Measurements from ENCODE around the gene RAB5A. TPM values are rescaled to one million over a fixed set of nuclear protein-coding genes. Genes with fewer than 3 reads are reported as not detected.

The RAB5A gene
- total and polyA plus RNA-seq, 2 experiments from 2014 or later: 110 to 128 TPM

DNA sequence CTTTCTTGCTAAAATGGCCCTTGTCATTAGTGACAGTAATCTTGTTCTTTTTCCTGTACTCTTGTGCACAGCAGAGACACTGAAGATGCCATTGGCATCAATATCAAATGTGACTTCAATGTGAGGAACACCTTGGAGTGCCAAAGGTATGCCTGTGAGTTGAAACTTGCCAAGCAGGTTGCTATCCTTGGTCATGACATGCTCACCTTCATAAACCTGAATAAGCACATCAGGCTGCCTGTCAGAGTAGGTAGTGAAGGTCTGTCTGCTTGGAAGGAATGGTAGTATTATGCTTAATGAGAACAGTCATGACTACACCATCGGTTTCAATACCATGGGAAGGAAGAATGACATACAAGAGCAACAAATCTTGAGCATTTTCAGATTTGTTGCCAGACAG, 6.3 kb upstream of the RAB5A start (continued):
- TF ChIP-seq, protein P1, sequence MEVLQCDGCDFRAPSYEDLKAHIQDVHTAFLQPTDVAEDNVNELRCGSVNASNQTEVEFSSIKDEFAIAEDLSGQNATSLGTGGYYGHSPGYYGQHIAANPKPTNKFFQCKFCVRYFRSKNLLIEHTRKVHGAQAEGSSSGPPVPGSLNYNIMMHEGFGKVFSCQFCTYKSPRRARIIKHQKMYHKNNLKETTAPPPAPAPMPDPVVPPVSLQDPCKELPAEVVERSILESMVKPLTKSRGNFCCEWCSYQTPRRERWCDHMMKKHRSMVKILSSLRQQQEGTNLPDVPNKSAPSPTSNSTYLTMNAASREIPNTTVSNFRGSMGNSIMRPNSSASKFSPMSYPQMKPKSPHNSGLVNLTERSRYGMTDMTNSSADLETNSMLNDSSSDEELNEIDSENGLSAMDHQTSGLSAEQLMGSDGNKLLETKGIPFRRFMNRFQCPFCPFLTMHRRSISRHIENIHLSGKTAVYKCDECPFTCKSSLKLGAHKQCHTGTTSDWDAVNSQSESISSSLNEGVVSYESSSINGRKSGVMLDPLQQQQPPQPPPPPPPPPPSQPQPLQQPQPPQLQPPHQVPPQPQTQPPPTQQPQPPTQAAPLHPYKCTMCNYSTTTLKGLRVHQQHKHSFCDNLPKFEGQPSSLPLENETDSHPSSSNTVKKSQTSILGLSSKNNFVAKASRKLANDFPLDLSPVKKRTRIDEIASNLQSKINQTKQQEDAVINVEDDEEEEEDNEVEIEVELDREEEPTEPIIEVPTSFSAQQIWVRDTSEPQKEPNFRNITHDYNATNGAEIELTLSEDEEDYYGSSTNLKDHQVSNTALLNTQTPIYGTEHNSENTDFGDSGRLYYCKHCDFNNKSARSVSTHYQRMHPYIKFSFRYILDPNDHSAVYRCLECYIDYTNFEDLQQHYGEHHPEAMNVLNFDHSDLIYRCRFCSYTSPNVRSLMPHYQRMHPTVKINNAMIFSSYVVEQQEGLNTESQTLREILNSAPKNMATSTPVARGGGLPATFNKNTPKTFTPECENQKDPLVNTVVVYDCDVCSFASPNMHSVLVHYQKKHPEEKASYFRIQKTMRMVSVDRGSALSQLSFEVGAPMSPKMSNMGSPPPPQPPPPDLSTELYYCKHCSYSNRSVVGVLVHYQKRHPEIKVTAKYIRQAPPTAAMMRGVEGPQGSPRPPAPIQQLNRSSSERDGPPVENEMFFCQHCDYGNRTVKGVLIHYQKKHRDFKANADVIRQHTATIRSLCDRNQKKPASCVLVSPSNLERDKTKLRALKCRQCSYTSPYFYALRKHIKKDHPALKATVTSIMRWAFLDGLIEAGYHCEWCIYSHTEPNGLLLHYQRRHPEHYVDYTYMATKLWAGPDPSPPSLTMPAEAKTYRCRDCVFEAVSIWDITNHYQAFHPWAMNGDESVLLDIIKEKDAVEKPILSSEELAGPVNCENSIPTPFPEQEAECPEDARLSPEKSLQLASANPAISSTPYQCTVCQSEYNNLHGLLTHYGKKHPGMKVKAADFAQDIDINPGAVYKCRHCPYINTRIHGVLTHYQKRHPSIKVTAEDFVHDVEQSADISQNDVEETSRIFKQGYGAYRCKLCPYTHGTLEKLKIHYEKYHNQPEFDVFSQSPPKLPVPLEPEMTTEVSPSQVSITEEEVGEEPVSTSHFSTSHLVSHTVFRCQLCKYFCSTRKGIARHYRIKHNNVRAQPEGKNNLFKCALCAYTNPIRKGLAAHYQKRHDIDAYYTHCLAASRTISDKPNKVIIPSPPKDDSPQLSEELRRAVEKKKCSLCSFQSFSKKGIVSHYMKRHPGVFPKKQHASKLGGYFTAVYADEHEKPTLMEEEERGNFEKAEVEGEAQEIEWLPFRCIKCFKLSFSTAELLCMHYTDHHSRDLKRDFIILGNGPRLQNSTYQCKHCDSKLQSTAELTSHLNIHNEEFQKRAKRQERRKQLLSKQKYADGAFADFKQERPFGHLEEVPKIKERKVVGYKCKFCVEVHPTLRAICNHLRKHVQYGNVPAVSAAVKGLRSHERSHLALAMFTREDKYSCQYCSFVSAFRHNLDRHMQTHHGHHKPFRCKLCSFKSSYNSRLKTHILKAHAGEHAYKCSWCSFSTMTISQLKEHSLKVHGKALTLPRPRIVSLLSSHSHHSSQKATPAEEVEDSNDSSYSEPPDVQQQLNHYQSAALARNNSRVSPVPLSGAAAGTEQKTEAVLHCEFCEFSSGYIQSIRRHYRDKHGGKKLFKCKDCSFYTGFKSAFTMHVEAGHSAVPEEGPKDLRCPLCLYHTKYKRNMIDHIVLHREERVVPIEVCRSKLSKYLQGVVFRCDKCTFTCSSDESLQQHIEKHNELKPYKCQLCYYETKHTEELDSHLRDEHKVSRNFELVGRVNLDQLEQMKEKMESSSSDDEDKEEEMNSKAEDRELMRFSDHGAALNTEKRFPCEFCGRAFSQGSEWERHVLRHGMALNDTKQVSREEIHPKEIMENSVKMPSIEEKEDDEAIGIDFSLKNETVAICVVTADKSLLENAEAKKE (CRISPR knock-in tag; IDR thresholded peaks at IDR 0.05): no peak
- no peak for TF ChIP-seq ZNF331 (CRISPR knock-in tag; IDR thresholded peaks at IDR 0.05; ENCODE audit: low read depth)

DNA sequence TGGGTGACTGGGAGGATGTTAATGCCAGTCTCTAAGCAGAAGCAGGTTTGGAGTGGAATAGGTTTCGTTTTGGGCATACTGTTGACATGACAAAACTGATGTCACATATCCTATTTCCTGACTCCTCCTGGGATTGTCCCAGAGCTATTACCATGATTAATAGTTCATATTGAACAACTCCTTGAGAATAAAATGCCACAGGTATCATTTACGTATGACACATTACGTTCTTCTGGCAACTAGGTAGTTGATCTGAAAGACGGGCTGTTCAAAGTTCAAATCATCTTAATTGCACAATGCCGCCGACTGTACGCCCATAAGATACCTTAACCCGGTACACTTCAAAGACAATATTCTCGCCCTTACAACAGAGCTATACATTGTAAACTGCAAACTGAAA, 1.4 kb upstream of the RAB5A start:
- Mint-ChIP-seq H3K27me3 (ENCODE audit: insufficient read depth, low read depth, poor library complexity) (peaks cover 13% of the 10 kb centered on the region), H3K27ac (peak overlapping the region; percentile 51; the same call in 1 of the 2 replicates)
- DNase-seq (ENCODE audit: low spot score): no peak
- TF ChIP-seq ZNF331 (CRISPR knock-in tag; IDR thresholded peaks at IDR 0.05; ENCODE audit: low read depth) (no peak), STAT1 (IDR thresholded peaks at IDR 0.05; ENCODE audit: unreplicated experiment) (no peak), EZH2phosphoT487 (IDR thresholded peaks at IDR 0.05; ENCODE audit: unreplicated experiment) (no peak), POLR2AphosphoS5 (IDR thresholded peaks at IDR 0.05; ENCODE audit: low read depth) (no peak), ZNF114 (CRISPR knock-in tag; IDR thresholded peaks at IDR 0.05) (no peak), JUNB (IDR thresholded peaks at IDR 0.05; ENCODE audit: unreplicated experiment) (no peak)
- TF ChIP-seq, protein P2, sequence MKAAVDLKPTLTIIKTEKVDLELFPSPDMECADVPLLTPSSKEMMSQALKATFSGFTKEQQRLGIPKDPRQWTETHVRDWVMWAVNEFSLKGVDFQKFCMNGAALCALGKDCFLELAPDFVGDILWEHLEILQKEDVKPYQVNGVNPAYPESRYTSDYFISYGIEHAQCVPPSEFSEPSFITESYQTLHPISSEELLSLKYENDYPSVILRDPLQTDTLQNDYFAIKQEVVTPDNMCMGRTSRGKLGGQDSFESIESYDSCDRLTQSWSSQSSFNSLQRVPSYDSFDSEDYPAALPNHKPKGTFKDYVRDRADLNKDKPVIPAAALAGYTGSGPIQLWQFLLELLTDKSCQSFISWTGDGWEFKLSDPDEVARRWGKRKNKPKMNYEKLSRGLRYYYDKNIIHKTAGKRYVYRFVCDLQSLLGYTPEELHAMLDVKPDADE (IDR thresholded peaks at IDR 0.05): no peak
- TF ChIP-seq, protein P3, sequence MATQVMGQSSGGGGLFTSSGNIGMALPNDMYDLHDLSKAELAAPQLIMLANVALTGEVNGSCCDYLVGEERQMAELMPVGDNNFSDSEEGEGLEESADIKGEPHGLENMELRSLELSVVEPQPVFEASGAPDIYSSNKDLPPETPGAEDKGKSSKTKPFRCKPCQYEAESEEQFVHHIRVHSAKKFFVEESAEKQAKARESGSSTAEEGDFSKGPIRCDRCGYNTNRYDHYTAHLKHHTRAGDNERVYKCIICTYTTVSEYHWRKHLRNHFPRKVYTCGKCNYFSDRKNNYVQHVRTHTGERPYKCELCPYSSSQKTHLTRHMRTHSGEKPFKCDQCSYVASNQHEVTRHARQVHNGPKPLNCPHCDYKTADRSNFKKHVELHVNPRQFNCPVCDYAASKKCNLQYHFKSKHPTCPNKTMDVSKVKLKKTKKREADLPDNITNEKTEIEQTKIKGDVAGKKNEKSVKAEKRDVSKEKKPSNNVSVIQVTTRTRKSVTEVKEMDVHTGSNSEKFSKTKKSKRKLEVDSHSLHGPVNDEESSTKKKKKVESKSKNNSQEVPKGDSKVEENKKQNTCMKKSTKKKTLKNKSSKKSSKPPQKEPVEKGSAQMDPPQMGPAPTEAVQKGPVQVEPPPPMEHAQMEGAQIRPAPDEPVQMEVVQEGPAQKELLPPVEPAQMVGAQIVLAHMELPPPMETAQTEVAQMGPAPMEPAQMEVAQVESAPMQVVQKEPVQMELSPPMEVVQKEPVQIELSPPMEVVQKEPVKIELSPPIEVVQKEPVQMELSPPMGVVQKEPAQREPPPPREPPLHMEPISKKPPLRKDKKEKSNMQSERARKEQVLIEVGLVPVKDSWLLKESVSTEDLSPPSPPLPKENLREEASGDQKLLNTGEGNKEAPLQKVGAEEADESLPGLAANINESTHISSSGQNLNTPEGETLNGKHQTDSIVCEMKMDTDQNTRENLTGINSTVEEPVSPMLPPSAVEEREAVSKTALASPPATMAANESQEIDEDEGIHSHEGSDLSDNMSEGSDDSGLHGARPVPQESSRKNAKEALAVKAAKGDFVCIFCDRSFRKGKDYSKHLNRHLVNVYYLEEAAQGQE (IDR thresholded peaks at IDR 0.05; ENCODE audit: unreplicated experiment): no peak

More for the DNA sequence above, 1.4 kb upstream of the RAB5A start:
- Histone ChIP-seq H3F3A (replicated peaks; ENCODE audit: low read depth) (0 out of 2 replicates have a peak, but pooled peaks cover 5% of the 10 kb centered on the region), H3K27me3 (ENCODE audit: insufficient read depth) (no peaks in the 10 kb centered on the region), H3K4me3 (peak overlapping the region; percentile 67), H3K4me1 (ENCODE audit: insufficient read depth) (peaks cover 21% of the 10 kb centered on the region), H4K20me1 (replicated peaks; ENCODE audit: insufficient read depth) (peaks cover 7% of the 10 kb centered on the region; the same call in 1 of the 2 replicates), H3K36me3 (ENCODE audit: insufficient read depth) (peaks cover under 1% of the 10 kb centered on the region; the same call in 1 of the 2 replicates), H3K9me2 (ENCODE audit: insufficient read depth) (no peaks in the 10 kb centered on the region; the same call in 1 of the 2 replicates), H3K79me2 (replicated peaks; ENCODE audit: insufficient read depth) (peaks cover 31% of the 10 kb centered on the region), H2AFZ (no peak overlapping the region; the same call in 1 of the 2 replicates), H3K4me2 (peak overlapping the region; percentile 79), H3K27ac (ENCODE audit: low read depth) (no peak overlapping the region)
- peaks cover 11% of the 10 kb centered on the region; the same call in 2 of the 3 replicates for H3K9me3 Mint-ChIP-seq
- H3K36me3 Mint-ChIP-seq (ENCODE audit: low read depth): peaks cover 21% of the 10 kb centered on the region
- H3K4me1 Mint-ChIP-seq: peaks cover 24% of the 10 kb centered on the region
- no peak for ATAC-seq
- H3K4me3 Mint-ChIP-seq: peak overlapping the region; percentile 99

Data from GM23338 (cell line).